GM10248 (cell line): ENCODE results near the gene ATP8A1.
A peak's percentile ranks its signal among the peaks of the same experiment; 100 is the strongest.

Experiments used
- CTCF ChIA-PET: fragments of 300-600 bp; sonication (Branson Sonifier 250); formaldehyde crosslinking; extraction: SDS; loops from one replicate; lab custom pipeline; 2021; ENCODE audit warnings: antibody characterized with exemption; lab: Yijun Ruan, JAX
- POLR2A ChIA-PET: fragments of 350-650 bp; sonication (Branson Sonifier 250); formaldehyde crosslinking; extraction: SDS; loops from one replicate; lab custom pipeline; 2020; ENCODE audit warnings: antibody characterized with exemption; lab: Yijun Ruan, JAX
- DNase-seq: peaks from one replicate; pipeline ENCODE4 v3.0.0; 2012; ENCODE audit errors: extremely low spot score
- CTCF ChIP-seq: IDR thresholded peaks from 2 replicates; pipeline ENCODE4 v1.5.1; 2012; ENCODE audit warnings: mild to moderate bottlenecking, low read depth; ENCODE audit errors: extremely low read depth, missing control alignments, control extremely low read depth

The ATP8A1 gene

GRCh38 chr4:42497142-42497910 is 159.6 kb downstream of the ATP8A1 start:
- POLR2A ChIA-PET: no interaction called here
- CTCF ChIA-PET: interaction anchor here (1.2 to 6.5 kb wide), 5 partner anchors 22 to 217 kb away, joined by 3 to 37 read pairs (median 4); no protein-coding TSS in a partner anchor
- DNase-seq: no peak
- TF ChIP-seq CTCF: no peak

DNA sequence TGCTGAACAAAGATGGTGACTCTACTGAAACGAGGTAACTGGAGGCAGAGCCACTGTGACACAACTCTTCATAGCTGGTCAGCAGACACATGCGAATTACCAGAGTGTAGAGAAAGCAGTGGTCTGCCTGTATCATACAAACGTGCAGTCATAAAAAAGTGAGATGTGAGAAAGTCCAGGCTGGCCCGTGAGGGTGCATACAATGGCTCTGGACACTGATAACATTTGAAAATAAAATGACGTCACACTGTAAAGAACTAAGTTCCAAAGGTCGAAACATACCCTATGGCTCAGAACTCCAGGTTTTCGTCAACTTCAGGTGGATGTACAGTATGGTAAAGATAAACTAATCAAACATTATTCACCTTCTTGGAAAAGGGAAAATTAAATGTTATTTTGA is 163.9 kb downstream of the ATP8A1 start:
- no peak for TF ChIP-seq CTCF
- POLR2A ChIA-PET: no interaction called here
- no peak for DNase-seq
- CTCF ChIA-PET: no interaction called here

DNA sequence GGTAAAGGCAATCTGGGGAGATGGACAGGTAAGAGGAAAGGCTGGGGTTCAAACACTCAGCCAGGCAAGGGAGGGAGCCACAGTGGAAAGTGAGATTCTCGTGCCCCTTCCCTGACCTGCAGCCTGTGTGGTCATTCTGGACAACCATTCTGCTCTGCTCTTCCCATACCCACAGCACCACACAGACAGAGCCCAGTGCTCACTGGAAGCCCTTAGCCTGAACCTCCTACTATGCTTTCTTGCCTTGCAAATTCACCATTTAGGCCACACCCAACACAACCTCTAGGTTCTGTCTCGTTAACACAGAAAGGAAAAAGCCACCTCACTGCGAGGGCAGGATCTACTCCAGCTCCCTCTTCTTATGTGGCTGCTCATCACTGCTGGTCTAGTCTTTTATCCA is 166.9 kb downstream of the ATP8A1 start:
- TF ChIP-seq CTCF: no peak
- CTCF ChIA-PET: interaction anchor here (1.3 to 3.0 kb wide), 7 partner anchors 10 to 118 kb away, joined by 3 to 13 read pairs (median 4); no protein-coding TSS in a partner anchor
- DNase-seq: no peak
- POLR2A ChIA-PET: no interaction called here

DNA sequence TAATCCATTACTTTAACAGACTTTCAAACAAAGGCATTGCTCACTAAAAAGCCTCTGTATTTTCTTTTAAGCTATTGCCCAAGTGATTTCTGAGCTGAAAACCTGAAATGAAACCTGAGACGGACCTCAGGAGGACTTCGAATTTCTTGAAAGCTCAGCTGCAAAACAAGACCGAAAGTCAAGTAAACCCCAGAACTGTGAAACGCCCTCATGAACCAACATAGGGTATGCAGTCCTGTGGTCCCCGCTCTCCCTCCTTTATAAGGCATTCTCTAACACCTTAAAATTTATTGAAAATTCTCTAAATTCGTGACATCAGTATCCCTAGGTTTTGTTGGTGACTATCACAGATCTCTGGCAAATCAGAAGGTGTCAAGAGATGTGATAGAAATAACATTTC is 167.8 kb downstream of the ATP8A1 start:
- ChIA-PET CTCF (interaction anchor here (1.3 to 3.0 kb wide), 8 partner anchors 10 to 209 kb away, joined by 3 to 13 read pairs (median 4); no protein-coding TSS in a partner anchor), POLR2A (no interaction called here)
- TF ChIP-seq CTCF: no peak
- DNase-seq: peak; percentile 29

DNA sequence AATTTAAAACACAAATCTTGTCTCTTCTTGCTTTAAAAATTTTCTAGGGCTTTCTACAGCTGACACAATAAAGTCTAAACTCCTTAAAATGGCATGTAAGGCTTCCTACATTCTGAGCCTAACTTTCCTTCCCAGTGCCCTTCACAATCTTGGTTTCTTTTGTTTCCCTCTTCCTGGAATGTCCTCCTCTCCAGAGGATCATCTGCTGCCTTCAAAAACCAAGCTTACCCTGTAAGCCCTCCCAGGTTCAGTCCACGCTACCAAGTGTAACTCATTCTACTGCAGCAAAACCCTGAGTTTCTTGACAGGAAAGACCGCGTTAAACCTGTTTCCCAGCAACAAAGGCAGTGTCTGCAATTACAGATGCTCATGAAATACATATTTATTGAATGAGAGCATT is 168.4 kb downstream of the ATP8A1 start:
- CTCF ChIA-PET: interaction anchor here (1.3 to 3.0 kb wide), 8 partner anchors 10 to 208 kb away, joined by 3 to 13 read pairs (median 4); no protein-coding TSS in a partner anchor

DNA sequence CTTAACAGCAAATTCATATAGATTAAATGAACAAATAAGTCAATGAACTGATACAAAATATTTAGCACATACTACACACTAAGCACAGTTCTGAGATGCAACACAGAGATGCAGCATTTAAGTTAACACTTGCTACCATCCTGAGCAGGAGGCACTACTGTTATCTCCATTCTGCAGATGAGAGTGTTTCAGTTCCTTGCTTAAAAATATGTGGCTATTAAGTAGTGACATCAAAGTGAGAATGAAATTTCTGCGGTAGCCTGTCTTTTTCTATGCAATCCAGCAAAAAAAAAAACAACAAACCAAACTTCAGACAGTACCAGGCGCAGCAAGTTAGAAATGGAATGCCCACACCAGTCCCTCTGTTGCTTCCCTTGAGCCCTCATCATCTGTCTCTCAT is 168.8 kb downstream of the ATP8A1 start:
- ChIA-PET POLR2A (no interaction called here), CTCF (interaction anchor here (1.4 to 2.9 kb wide), 5 partner anchors 14 to 208 kb away, joined by 3 to 13 read pairs (median 4); no protein-coding TSS in a partner anchor)
- no peak for TF ChIP-seq CTCF
- DNase-seq: peak; percentile 17

More for the DNA sequence above, 168.4 kb downstream of the ATP8A1 start:
- POLR2A ChIA-PET: no interaction called here
- no peak for DNase-seq
- TF ChIP-seq CTCF: no peak
